DOHH2 (cell line): Measurements from ENCODE around the gene SLC26A8.

ENCODE experiments used
- H3F3A ChIP-seq: fragments of 200-600 bp; sonication (generic), shearing (Covaris generic); 2 replicates; pipeline ENCODE4 v1.6.0; 2016; ENCODE audit warnings: antibody characterized with exemption, mild to moderate bottlenecking; ENCODE audit not compliant: control insufficient read depth, insufficient read depth
- H3K27ac ChIP-seq: fragments of 200-600 bp; sonication (generic); 2 replicates; pipeline ENCODE4 v1.5.1; 2014; ENCODE audit warnings: low read depth, mild to moderate bottlenecking, low read length, moderate library complexity
- H3K27me3 ChIP-seq: fragments of 200-600 bp; sonication (generic); 2 replicates; pipeline ENCODE4 v1.6.1; 2014; ENCODE audit warnings: mild to moderate bottlenecking, low read length, mixed read lengths; ENCODE audit not compliant: control insufficient read depth
- H3K36me3 ChIP-seq: fragments of 200-600 bp; sonication (generic); 2 replicates; pipeline ENCODE4 v1.6.1; 2014; ENCODE audit warnings: mild to moderate bottlenecking, low read length, moderate library complexity, mixed read lengths; ENCODE audit not compliant: control insufficient read depth
- H3K4me1 ChIP-seq: fragments of 200-600 bp; sonication (generic); 2 replicates; pipeline ENCODE4 v1.6.1; 2014; ENCODE audit warnings: mild to moderate bottlenecking, low read length, mixed read lengths; ENCODE audit not compliant: control insufficient read depth
- H3K4me2 ChIP-seq: fragments of 200-600 bp; sonication (generic); 2 replicates; pipeline ENCODE4 v1.6.0; 2014; ENCODE audit warnings: mild to moderate bottlenecking, low read length, moderate library complexity
- H3K4me3 ChIP-seq: fragments of 200-600 bp; sonication (generic); 2 replicates; pipeline ENCODE4 v1.5.1; 2014; ENCODE audit warnings: mild to moderate bottlenecking, low read length, mixed read lengths
- H3K79me2 ChIP-seq: fragments of 200-600 bp; sonication (generic); 2 replicates; pipeline ENCODE4 v1.6.1; 2014; ENCODE audit warnings: mild to moderate bottlenecking, low read length, mixed read lengths; ENCODE audit not compliant: control insufficient read depth
- H3K9me2 ChIP-seq: fragments of 200-600 bp; sonication (generic); replicated peaks from 2 replicates; pipeline ENCODE4 v1.6.1; 2014; ENCODE audit warnings: mild to moderate bottlenecking, low read length, mixed read lengths; ENCODE audit not compliant: control insufficient read depth
- H3K9me3 ChIP-seq: fragments of 200-600 bp; sonication (generic); 2 replicates; pipeline ENCODE4 v1.6.1; 2014; ENCODE audit warnings: antibody characterized with exemption, low read length, mixed read lengths; ENCODE audit not compliant: control insufficient read depth, insufficient read depth
- H4K20me1 ChIP-seq: fragments of 200-600 bp; sonication (generic); 2 replicates; pipeline ENCODE4 v1.6.0; 2014; ENCODE audit warnings: low read depth, mild to moderate bottlenecking, antibody characterized with exemption, low read length, moderate library complexity; ENCODE audit not compliant: control insufficient read depth, insufficient read depth
- EZH2phosphoT487 ChIP-seq: fragments of 200-600 bp; sonication (generic); IDR thresholded peaks from 2 replicates; pipeline ENCODE4 v1.6.1; 2017; ENCODE audit warnings: borderline replicate concordance, mild to moderate bottlenecking, antibody characterized with exemption, low read length, moderate library complexity, mixed read lengths
- TF ChIP-seq, protein P1 (sequence below): fragments of 200-600 bp; sonication (generic); IDR thresholded peaks from one replicate; pipeline ENCODE4 v1.5.1; 2014; ENCODE audit warnings: antibody characterized with exemption, mild to moderate bottlenecking, low read depth, low read length; ENCODE audit not compliant: poor library complexity, severe bottlenecking

The SLC26A8 gene

DNA sequence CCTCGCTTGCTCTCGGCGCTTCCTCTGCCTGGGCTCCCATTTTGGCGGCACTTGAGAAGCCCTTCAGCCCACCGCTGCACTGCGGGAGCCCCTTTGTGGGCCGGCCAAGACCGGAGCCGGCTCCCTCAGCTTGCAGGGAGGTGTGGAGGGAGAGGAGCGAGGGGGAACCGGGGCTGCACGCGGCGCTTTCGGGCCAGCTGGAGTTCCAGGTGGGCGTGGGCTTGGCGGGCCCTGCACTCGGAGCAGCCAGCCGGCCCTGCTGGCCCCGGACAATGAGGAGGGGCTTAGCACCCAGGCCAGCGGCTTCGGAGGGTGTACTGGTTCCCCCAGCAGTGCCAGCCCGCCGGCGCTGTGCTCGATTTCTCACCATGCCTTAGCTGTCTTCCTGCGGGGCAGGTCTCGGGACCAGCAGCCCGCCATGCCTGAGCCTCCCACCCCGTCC lies 93.3 kb downstream of the SLC26A8 start:
- no peaks in the 10 kb centered on the region for H3K9me2 ChIP-seq
- no peaks in the 10 kb centered on the region for H3K4me1 ChIP-seq
- TF ChIP-seq, protein P1, sequence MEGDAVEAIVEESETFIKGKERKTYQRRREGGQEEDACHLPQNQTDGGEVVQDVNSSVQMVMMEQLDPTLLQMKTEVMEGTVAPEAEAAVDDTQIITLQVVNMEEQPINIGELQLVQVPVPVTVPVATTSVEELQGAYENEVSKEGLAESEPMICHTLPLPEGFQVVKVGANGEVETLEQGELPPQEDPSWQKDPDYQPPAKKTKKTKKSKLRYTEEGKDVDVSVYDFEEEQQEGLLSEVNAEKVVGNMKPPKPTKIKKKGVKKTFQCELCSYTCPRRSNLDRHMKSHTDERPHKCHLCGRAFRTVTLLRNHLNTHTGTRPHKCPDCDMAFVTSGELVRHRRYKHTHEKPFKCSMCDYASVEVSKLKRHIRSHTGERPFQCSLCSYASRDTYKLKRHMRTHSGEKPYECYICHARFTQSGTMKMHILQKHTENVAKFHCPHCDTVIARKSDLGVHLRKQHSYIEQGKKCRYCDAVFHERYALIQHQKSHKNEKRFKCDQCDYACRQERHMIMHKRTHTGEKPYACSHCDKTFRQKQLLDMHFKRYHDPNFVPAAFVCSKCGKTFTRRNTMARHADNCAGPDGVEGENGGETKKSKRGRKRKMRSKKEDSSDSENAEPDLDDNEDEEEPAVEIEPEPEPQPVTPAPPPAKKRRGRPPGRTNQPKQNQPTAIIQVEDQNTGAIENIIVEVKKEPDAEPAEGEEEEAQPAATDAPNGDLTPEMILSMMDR: no peak
- TF ChIP-seq EZH2phosphoT487: no peak
- H3K36me3 ChIP-seq: no peaks in the 10 kb centered on the region
- H3K27ac ChIP-seq: no peak overlapping the region
- H3F3A ChIP-seq: no peaks in the 10 kb centered on the region
- H4K20me1 ChIP-seq: no peaks in the 10 kb centered on the region
- peaks cover 6% of the 10 kb centered on the region; the same call in 1 of the 2 replicates for H3K27me3 ChIP-seq
- H3K9me3 ChIP-seq: no peaks in the 10 kb centered on the region
- H3K4me2 ChIP-seq: no peak overlapping the region
- H3K4me3 ChIP-seq: no peak overlapping the region
- H3K79me2 ChIP-seq: no peaks in the 10 kb centered on the region

DNA sequence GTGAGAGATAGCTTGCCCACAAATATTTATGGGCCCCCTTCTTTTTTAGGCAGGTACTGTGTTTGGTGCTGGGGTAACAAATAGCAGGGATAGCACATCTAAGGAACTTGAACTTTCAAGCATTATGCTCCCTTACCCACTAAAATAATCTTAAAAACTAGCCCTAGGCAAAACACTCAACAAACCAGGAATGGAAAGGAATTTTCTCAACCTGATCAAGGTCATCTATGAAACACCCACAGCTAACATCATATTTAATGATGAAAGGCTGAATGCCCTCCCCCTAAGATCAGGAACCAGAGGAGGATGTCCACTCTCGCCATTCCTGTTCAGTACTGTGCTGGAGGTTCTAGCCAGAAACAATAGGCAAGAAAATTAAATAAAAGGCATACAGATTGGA lies 94.8 kb downstream of the SLC26A8 start:
- Histone ChIP-seq H4K20me1 (no peaks in the 10 kb centered on the region), H3K27ac (no peak overlapping the region), H3K27me3 (peaks cover 6% of the 10 kb centered on the region; the same call in 1 of the 2 replicates), H3K4me1 (no peaks in the 10 kb centered on the region), H3F3A (no peaks in the 10 kb centered on the region), H3K9me2 (no peaks in the 10 kb centered on the region), H3K4me2 (no peak overlapping the region), H3K4me3 (no peak overlapping the region), H3K79me2 (no peaks in the 10 kb centered on the region), H3K9me3 (no peaks in the 10 kb centered on the region), H3K36me3 (no peaks in the 10 kb centered on the region)
- TF ChIP-seq EZH2phosphoT487: no peak
- TF ChIP-seq, protein P1: no peak

DNA sequence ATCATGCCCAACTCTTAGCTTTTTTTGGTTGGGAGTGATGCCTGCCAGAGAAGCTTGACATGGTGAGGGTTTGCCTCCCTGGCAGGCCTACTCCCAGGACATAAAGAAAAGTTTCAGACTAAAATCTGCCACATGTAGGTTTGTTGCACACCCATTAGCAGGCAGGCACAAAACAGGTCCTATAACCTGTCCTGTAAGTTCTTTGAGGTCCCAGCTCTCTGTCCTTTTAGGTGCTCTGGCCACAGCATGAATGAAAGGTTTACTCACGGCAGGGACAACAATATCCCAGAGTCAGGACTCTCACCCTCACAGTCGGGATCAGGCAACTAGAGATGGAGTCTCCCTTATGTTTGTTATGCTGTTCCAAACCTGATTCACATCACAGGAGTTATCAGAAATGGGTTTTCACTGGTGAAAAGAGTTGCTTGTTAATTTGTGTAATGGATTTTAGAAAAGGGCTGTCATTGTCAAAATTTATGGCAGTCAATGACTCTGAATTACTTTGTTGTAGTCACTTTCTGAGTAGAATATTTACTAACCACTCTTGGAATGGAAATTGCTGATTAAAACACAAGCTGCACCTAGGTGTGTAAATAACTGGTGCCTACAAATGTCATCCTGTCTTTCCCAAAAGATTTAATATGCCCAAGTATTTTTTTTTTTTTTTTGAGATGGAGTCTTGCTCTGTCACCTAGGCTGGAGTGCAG lies 97.8 kb downstream of the SLC26A8 start:
- peaks cover 7% of the 10 kb centered on the region for H3K4me1 ChIP-seq
- no peak overlapping the region for H3K4me2 ChIP-seq
- H3K9me2 ChIP-seq: no peaks in the 10 kb centered on the region
- no peaks in the 10 kb centered on the region for H3F3A ChIP-seq
- 0 out of 2 replicates have a peak, but pooled peaks cover 3% of the 10 kb centered on the region for H3K27me3 ChIP-seq
- no peaks in the 10 kb centered on the region for H3K9me3 ChIP-seq
- H3K36me3 ChIP-seq: no peaks in the 10 kb centered on the region
- H3K27ac ChIP-seq: no peak overlapping the region
- no peaks in the 10 kb centered on the region for H3K79me2 ChIP-seq
- no peaks in the 10 kb centered on the region for H4K20me1 ChIP-seq
- no peak overlapping the region for H3K4me3 ChIP-seq
- TF ChIP-seq, protein P1: no peak
- no peak for TF ChIP-seq EZH2phosphoT487
